ENCODE results near the gene TMEM208. TPM values are rescaled to one million over a fixed set of nuclear protein-coding genes. Genes with fewer than 3 reads are reported as not detected.

Gene TMEM208
- total and polyA plus RNA-seq, 2 of the 13 experiments (the other 11 are each of a cell fraction or from before 2014, with no cell fraction given) = 58.8 to 72.9 TPM

GRCh38 chr16:67233596-67233995, 6.7 kb downstream of the TMEM208 start (continued):
- TF ChIP-seq, protein P1, sequence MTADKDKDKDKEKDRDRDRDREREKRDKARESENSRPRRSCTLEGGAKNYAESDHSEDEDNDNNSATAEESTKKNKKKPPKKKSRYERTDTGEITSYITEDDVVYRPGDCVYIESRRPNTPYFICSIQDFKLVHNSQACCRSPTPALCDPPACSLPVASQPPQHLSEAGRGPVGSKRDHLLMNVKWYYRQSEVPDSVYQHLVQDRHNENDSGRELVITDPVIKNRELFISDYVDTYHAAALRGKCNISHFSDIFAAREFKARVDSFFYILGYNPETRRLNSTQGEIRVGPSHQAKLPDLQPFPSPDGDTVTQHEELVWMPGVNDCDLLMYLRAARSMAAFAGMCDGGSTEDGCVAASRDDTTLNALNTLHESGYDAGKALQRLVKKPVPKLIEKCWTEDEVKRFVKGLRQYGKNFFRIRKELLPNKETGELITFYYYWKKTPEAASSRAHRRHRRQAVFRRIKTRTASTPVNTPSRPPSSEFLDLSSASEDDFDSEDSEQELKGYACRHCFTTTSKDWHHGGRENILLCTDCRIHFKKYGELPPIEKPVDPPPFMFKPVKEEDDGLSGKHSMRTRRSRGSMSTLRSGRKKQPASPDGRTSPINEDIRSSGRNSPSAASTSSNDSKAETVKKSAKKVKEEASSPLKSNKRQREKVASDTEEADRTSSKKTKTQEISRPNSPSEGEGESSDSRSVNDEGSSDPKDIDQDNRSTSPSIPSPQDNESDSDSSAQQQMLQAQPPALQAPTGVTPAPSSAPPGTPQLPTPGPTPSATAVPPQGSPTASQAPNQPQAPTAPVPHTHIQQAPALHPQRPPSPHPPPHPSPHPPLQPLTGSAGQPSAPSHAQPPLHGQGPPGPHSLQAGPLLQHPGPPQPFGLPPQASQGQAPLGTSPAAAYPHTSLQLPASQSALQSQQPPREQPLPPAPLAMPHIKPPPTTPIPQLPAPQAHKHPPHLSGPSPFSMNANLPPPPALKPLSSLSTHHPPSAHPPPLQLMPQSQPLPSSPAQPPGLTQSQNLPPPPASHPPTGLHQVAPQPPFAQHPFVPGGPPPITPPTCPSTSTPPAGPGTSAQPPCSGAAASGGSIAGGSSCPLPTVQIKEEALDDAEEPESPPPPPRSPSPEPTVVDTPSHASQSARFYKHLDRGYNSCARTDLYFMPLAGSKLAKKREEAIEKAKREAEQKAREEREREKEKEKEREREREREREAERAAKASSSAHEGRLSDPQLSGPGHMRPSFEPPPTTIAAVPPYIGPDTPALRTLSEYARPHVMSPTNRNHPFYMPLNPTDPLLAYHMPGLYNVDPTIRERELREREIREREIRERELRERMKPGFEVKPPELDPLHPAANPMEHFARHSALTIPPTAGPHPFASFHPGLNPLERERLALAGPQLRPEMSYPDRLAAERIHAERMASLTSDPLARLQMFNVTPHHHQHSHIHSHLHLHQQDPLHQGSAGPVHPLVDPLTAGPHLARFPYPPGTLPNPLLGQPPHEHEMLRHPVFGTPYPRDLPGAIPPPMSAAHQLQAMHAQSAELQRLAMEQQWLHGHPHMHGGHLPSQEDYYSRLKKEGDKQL (CRISPR knock-in tag; IDR thresholded peaks at IDR 0.05; ENCODE audit: low read depth) = no peak
- no peak for TF ChIP-seq MAFG (CRISPR knock-in tag; IDR thresholded peaks at IDR 0.05)

- Histone ChIP-seq H3K4me3 (replicated peaks in 1 of 3; ENCODE audit: insufficient read depth in 1 of 3, low read depth in 2 of 3, low read length in 3 of 3) (no peak overlapping the region), H3K79me2 (ENCODE audit: insufficient read depth, low read length) (no peaks in the 10 kb centered on the region), H2AFZ (ENCODE audit: low read length) (no peak overlapping the region), H3K27me3 (ENCODE audit: control insufficient read depth in 1 of 2, insufficient read depth in 2 of 2, low read length in 2 of 2) (no peaks in the 10 kb centered on the region), H3K4me1 (ENCODE audit: insufficient read depth, low read length) (no peaks in the 10 kb centered on the region), H3K4me2 (ENCODE audit: low read depth, low read length) (no peak overlapping the region), H3K36me3 (replicated peaks in 1 of 2; ENCODE audit: control insufficient read depth in 1 of 2, insufficient read depth in 2 of 2, low read length in 2 of 2) (peaks cover 47 to 64% of the 10 kb centered on the region in 2 experiments), H3K9me3 (ENCODE audit: low read length) (no peaks in the 10 kb centered on the region), H3K9ac (ENCODE audit: insufficient read depth, low read depth, low read length) (no peak overlapping the region), H3K27ac (ENCODE audit: extremely low read length, insufficient read depth, low read length) (no peak overlapping the region), H4K20me1 (ENCODE audit: insufficient read depth, low read length) (no peaks in the 10 kb centered on the region)
- POLR2A ChIA-PET = interaction anchor here (0.6 to 4.9 kb wide), 2 partner anchors 13 to 22 kb away, joined by 3 to 24 read pairs; partner anchors contain the start of genes FHOD1 and SLC9A5
- CTCF ChIA-PET (ENCODE audit: low intra/inter-chr PET ratio, low total read pairs) = no interaction called here
- FAIRE-seq = no peak
- TF ChIP-seq HDAC6 (IDR thresholded peaks at IDR 0.05; ENCODE audit: low read depth, low read length) (no peak), AGO1 (IDR thresholded peaks at IDR 0.05; ENCODE audit: low read depth, low read length, poor library complexity, severe bottlenecking) (peak; percentile 29), NR2F2 (IDR thresholded peaks at IDR 0.05; ENCODE audit: borderline replicate concordance, low read depth) (no peak), AGO2 (optimal IDR thresholded peaks at IDR 0.05; ENCODE audit: low read depth, low read length) (peak; percentile 62)
- intact Hi-C loops (cut with micrococcal nuclease; ENCODE audit: unreplicated experiment) = no loop called here
- 89% methylated on average over 9 of the region's 10 CpGs for WGBS (ENCODE audit: low lambda C conversion rate)
- in situ Hi-C loops (cut with HindIII; ENCODE audit: extremely low pct_ligation_motif_present, low pct_unique_long_range_greater_than_20kb) = no loop called here
- BruUV-seq (replicated peaks) = no TSS peak
- peak; percentile 2; the same call in 1 of the 3 replicates for ATAC-seq
- no peak for DNase-seq (ENCODE audit: low spot score)
Observed at GRCh38 chr16:67234180-67234597, 7.3 kb downstream of the TMEM208 start.

All from HepG2 (cell line).